Activated CD4-positive, alpha-beta T cell treated with anti-CD3 and anti-CD28 coated beads, Interleukin-2, amount 50 U/mL, for 48 hours (primary cell): ENCODE measurements around the gene SLC5A2.
"Not testable (repeated sequence)": the region's sequence is repeated elsewhere in the genome, so short reads cannot be mapped to it uniquely, and the experiment has no call there.

Source experiments
- DNase-seq, 2 experiments: peaks; one replicate each; pipeline ENCODE4 v3.0.0-alpha.2; 2020

Gene SLC5A2

GRCh38 chr16:31483081-31483480, at the start of gene SLC5A2:
SLC5A2 (plus strand) TSS chr16:31483123; CDS start chr16:31483137, 14 bp downstream.
- DNase-seq: no peak

DNA sequence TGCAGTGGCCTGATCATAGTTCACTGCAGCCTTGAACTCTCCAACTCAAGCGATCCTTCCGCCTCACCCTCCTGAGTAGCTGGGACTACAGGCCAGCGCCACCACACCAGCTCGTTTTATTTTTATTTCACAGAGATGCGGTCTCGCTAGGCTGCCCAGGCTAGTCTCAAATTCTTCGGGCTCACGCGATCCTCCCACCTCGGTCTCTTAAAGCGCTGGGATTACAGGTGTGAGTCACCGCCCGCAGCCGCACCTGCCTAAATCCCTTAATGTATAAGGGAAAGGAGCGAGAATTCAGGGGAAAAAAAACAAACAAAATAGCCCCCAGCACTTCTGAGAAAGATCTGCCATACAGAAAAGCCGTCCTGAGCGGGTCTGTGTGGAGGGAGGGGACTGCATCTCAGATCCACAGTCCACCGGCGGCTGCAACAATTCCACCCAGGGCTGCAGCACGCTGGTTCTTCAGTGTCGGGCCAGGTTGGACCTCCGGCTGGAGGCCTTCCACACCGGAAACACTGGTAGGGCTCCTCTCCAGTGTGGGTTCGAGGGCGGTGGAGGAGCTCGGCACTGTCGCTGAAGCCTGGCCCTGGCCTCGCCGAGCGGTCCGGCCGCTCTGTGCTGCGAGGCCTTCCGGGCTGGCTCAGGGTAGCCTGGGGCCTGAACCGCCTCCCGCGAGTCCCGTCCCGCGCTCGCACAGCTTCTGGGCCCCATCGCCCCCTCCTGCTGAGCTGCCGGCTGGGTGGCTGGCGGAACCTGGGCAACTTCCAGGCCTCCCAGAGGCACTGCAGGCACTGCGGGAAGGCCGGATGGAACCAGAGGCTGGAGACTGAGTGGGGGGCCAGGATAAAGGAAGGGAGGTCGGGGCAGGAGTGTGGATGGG, 47.3 kb upstream of the SLC5A2 start:
- DNase-seq: no peak

DNA sequence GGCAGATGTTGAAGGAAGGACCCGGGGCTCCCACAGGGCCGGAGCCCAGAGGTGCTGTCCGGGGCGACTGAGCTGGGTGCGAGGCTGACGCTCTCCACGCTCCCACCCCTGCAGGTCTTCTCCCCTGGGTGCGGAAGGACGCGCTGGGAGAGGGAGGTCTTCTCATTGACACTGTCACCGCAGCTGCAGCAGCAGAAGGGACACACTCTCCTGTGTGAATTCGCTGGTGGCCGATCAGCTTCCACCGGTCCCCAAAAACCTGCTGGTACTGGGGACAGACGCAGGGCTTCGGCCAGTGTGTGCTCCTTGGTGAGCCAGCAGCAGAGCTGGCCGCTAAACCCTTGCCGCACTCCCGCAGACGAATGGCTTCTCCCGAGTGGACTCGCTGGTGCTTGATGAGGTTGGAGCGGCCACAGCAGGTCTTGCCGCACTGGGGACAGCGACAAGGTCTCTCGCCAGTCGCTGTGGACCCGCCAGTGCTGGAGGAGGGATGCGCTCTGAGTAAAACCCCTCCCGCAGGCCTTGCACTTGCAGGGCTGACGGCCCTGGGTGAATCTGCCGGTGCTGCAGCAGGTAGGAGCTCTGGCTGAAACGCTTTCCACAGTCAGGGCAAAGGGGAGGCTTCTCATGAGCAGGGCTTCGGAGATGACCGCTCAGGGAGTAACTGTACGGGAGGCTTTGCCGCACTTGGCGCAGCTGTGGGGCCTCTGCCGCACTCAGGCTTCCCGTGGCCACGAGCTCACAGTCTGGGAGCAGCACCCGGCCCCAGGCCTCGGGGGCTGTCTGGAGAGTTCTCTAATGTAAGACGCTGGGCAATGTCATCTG, 46.5 kb upstream of the SLC5A2 start:
- DNase-seq: no peak

GRCh38 chr16:31438414-31438813, 44.5 kb upstream of the SLC5A2 start:
- DNase-seq: no peak

GRCh38 chr16:31439023-31439422, 43.9 kb upstream of the SLC5A2 start:
- DNase-seq: not testable (repeated sequence)

GRCh38 chr16:31439519-31439918, 43.4 kb upstream of the SLC5A2 start:
- no peak for DNase-seq

DNA sequence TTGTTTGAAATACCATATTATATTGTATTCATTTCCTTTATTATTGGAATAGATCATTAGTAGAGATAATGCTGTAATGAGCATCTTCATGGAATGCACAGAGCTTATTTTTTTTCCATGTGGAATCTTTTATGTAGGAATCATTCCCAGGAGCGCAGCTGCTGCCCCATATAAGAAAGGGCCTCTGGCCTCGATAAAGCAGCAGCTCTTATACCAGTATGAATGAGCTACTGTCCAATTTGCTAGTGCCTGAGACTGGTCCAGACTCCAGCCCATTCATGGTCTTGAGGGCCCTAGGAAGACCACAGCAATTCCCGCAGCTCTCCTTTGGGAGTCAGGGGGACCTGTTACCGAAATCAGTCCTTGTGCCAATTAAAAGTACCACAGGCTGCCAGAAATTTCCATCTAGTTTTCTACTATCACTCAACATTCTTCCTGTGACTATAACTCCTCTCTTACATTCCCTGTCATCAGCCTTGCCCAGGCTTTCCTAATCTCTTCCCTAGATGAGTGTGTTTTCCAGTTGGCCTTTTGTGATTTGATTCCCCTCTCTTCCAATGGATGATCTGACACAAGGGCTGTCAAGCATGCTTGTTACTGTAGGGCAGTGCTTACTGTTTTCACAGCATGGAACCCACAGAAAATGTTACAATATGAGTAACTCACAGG, 42.3 kb upstream of the SLC5A2 start:
- DNase-seq: no peak

DNA sequence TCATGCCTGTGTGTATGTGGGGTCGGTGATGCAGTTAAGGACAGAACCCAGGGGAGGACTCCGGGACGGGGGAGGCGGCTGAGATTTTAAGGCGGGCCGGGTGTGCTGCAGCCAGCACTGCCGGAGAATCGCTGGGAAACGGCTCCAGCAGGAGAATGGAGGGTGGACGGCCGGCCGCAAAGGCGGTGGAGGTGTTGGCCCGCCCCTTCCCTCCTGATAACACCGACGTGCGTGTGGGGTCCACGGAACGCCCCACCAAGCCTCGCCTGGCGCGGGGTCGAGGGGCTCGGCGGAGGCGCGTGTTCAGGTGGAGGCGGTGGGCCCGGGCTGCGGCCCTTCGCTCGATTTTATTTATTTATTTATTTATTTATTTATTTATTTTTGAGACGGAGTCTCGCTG, 41.0 kb upstream of the SLC5A2 start:
- no peak for DNase-seq

DNA sequence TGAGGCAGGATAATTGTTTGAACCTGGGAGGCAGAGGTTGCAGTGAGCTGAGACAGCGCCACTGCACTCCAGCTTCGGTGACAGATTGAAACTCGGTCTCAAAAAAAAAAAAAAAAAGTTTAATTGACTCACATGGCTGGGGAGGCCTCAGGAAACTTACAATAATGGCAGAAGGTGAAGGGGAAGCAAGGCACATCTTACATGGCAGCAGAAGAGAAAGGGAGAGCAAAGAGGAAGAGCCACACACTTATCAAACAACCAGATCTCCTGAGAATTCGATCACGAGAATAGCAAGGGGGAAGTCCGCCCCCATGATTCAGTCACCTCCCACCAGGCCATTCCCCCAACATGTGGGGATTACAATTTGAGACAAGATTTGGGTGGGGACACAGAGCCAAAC, 37.0 kb upstream of the SLC5A2 start:
- not testable (repeated sequence) for DNase-seq

DNA sequence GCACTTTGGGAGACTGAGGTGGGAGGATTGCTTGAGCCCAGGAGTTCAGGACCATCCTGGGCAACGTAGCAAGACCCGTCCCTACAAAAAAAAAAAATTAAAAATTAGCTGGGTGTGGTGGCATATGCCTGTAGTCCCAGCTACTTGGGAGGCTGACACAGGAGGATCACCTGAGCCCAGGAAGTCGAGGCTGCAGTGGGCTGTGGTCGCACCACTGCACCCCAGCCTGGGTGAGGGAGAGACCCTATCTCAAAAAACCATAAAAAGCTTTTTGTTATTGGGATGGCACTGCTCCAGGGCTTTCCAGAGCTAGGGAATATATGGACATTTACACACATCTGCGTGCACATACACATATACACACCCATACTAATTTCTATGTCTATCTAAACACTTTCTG, 31.7 kb upstream of the SLC5A2 start:
- DNase-seq: no peak

GRCh38 chr16:31451681-31452351, 31.1 kb upstream of the SLC5A2 start:
- DNase-seq: no peak

DNA sequence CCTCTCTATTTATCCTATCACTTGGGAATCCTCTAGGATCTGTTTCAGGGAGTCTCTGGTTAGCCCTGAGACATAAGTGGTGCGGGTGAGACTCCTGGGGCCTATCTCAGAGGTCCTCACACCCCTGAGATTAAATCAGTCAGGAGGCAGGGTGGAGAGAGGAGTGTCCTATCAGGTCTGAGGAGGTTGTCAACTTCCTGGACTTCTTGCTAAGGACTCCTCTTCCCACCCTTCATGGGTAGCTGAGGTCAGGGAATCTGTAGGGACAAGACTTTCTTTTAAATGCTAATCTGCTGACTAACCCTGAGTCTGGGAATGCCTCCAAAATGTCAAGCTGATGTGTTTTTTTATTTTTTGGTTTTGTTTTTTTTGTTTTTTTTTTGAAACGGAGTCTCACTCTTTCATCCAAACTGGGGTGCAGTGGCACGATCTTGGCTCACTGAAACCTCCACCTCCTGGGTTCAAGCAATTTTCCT, 30.3 kb upstream of the SLC5A2 start:
- DNase-seq: no peak

GRCh38 chr16:31453255-31454204, 29.4 kb upstream of the SLC5A2 start:
- DNase-seq: no peak

GRCh38 chr16:31455601-31456314, 27.2 kb upstream of the SLC5A2 start:
- DNase-seq: peak in 1 of 2 experiments; percentile 51

DNA sequence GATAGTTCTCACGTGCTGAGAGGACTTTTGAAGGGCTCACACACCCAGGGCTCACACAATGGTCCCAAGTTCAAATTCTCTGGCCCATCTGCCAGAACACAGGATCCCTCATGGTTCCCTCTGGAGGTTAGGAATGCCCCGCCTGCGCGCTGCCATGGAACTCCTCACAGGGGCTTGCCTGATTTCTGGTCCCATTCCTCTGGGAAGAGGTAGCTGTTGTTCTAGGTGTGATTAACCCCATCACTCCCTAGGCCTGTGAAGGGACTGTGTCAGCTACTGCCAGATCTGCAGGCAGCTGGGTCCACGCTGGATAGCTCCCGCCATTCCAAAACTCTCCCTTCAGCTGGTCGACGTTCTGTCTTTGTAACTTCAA, 25.9 kb upstream of the SLC5A2 start:
- DNase-seq: no peak

- DNase-seq: peak; percentile 41 to 62
Observed at GRCh38 chr16:31458073-31458843, 24.7 kb upstream of the SLC5A2 start.

GRCh38 chr16:31458844-31459686, 23.9 kb upstream of the SLC5A2 start, which contains the start of gene ARMC5:
ARMC5 (plus strand) TSS chr16:31459501; CDS start chr16:31459525, 24 bp downstream.
- DNase-seq: peak; percentile 97

DNA sequence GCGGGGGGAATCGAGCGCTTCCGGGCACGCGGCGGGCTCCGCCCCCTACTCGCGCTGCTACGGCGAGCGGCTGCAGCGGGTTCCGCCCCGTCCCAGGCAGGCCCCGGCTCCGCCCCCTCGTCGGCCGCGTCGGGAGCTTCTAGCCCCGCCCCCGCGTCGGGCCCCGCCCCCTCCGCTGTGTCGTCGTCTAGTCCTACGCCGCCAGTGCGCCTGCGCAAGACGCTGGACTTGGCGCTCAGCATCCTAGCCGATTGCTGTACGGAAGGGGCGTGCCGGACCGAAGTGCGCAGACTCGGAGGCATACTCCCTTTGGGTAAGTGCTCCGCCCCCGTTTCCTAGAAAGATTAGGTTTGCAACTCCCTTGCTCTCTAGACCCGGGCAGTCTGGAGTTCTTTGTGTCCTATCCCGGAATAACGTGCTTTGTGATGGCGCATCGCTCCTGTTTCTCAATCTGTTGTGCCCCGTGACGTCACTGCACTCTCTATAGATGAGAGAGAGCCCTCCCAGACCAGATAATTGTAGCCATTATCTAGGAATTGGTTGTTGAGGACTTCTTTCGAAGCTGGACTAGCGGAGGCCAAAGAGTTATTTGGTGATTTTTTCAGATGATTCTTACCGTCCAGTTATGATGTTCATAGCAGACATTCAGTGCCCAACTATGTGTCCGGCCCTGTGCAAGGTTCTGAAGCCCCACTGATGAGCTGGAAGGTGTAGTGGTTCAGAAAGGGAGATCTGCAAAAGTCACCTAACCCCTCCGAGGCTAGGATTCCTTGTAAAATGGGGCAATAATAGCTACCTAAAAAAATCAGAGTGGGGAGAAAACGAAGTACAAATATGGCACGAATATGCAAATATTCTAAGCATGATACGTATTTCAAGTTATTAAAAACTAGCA, 23.0 kb upstream of the SLC5A2 start:
- peak; percentile 100 for DNase-seq
